ENCODE measurements around the gene OLFM1.
"Not testable (repeated sequence)": the region's sequence is repeated elsewhere in the genome, so short reads cannot be mapped to it uniquely, and the experiment has no call there.

The OLFM1 gene

DNA sequence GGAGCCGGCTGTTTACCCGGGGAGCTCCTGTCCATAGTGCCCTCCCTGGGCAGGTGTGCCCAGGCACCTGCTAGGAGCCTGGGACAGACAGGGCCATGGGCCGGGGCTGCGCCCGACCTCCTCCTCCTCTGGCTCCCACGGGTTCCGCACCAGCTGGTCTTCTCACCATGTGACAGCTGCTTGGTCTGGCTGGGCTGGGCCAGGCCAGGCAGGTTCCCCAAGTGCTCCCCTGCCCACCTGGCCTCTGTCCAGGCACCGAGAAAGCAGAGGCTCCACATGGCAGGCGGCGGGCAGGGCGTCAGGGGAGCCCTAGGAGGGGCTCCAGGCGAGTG is 60.0 kb downstream of the OLFM1 start:
- H3K27me3 ChIP-seq (ENCODE audit: insufficient read depth, poor library complexity, severe bottlenecking), result no peaks in the 10 kb centered on the region

DNA sequence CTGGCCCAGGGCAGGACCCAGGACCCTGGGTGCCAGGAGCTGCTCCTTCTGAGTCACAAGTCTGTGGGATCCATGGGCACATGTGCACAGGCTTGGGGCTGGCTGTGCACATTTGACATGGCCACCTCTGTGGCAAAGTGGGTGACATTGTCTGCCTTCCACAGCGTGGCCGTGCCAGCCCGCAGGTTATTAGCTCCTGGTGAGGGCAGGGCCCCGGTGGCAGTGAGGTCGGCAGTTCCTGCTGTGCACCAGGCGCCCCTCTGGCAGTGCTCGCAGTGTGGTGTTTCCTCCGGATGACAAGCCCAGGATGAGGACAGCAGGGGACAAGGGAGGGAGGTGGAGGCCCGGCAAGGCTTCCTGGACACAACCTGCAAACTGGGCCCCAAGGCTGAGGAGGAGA is 60.5 kb downstream of the OLFM1 start:
- no peak overlapping the region for H3K4me3 ChIP-seq (replicated peaks; ENCODE audit: insufficient read depth, low read length)
- no peak overlapping the region for H3K27ac ChIP-seq (replicated peaks)
- TF ChIP-seq SPI1 (IDR thresholded peaks at IDR 0.05; ENCODE audit: borderline replicate concordance, low read depth) (no peak), POLR2AphosphoS5 (IDR thresholded peaks at IDR 0.05; ENCODE audit: low read depth) (no peak)
- no peaks in the 10 kb centered on the region for H3K27me3 ChIP-seq (ENCODE audit: insufficient read depth, poor library complexity, severe bottlenecking)
- no peak for DNase-seq (ENCODE audit: low read depth in 1 of 2, low spot score in 1 of 2)

More for the DNA sequence above, 60.0 kb downstream of the OLFM1 start:
- H3K27ac ChIP-seq (replicated peaks), result no peak overlapping the region
- no peak overlapping the region for H3K4me3 ChIP-seq (replicated peaks; ENCODE audit: insufficient read depth, low read length)
- TF ChIP-seq GABPA (IDR thresholded peaks at IDR 0.05; ENCODE audit: low read depth) (no peak), POLR2AphosphoS5 (IDR thresholded peaks at IDR 0.05; ENCODE audit: low read depth) (no peak), SPI1 (IDR thresholded peaks at IDR 0.05; ENCODE audit: borderline replicate concordance, low read depth) (no peak)
- TF ChIP-seq, protein P1, sequence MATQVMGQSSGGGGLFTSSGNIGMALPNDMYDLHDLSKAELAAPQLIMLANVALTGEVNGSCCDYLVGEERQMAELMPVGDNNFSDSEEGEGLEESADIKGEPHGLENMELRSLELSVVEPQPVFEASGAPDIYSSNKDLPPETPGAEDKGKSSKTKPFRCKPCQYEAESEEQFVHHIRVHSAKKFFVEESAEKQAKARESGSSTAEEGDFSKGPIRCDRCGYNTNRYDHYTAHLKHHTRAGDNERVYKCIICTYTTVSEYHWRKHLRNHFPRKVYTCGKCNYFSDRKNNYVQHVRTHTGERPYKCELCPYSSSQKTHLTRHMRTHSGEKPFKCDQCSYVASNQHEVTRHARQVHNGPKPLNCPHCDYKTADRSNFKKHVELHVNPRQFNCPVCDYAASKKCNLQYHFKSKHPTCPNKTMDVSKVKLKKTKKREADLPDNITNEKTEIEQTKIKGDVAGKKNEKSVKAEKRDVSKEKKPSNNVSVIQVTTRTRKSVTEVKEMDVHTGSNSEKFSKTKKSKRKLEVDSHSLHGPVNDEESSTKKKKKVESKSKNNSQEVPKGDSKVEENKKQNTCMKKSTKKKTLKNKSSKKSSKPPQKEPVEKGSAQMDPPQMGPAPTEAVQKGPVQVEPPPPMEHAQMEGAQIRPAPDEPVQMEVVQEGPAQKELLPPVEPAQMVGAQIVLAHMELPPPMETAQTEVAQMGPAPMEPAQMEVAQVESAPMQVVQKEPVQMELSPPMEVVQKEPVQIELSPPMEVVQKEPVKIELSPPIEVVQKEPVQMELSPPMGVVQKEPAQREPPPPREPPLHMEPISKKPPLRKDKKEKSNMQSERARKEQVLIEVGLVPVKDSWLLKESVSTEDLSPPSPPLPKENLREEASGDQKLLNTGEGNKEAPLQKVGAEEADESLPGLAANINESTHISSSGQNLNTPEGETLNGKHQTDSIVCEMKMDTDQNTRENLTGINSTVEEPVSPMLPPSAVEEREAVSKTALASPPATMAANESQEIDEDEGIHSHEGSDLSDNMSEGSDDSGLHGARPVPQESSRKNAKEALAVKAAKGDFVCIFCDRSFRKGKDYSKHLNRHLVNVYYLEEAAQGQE (IDR thresholded peaks at IDR 0.05; ENCODE audit: insufficient replicate concordance, low read depth), result no peak
- TF ChIP-seq, protein P2, sequence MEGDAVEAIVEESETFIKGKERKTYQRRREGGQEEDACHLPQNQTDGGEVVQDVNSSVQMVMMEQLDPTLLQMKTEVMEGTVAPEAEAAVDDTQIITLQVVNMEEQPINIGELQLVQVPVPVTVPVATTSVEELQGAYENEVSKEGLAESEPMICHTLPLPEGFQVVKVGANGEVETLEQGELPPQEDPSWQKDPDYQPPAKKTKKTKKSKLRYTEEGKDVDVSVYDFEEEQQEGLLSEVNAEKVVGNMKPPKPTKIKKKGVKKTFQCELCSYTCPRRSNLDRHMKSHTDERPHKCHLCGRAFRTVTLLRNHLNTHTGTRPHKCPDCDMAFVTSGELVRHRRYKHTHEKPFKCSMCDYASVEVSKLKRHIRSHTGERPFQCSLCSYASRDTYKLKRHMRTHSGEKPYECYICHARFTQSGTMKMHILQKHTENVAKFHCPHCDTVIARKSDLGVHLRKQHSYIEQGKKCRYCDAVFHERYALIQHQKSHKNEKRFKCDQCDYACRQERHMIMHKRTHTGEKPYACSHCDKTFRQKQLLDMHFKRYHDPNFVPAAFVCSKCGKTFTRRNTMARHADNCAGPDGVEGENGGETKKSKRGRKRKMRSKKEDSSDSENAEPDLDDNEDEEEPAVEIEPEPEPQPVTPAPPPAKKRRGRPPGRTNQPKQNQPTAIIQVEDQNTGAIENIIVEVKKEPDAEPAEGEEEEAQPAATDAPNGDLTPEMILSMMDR (IDR thresholded peaks at IDR 0.05; ENCODE audit: insufficient read depth, low read length), result no peak
- no peak for DNase-seq (ENCODE audit: low read depth in 1 of 2, low spot score in 1 of 2)

DNA sequence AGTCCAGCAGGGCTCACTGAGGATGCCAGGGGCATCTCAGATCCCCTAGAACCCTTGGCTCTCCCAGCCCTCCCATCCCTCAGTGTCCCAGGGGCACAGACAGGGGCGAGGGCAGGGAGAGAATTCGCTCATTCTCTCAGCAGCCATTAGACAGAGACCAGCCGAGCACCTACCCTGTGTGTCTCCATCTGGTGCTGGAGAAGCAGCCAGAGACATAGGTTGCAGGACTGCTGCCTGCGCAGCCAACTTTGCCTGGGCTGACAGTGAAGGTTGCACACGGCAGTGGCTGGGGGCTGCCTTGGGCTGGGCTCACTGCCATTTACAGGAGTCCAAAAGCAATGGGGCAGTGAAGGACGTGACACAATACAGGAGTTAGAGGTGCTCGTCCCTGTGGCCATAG is 60.9 kb downstream of the OLFM1 start:
- TF ChIP-seq SPI1 (IDR thresholded peaks at IDR 0.05; ENCODE audit: borderline replicate concordance, low read depth) (no peak), POLR2AphosphoS5 (IDR thresholded peaks at IDR 0.05; ENCODE audit: low read depth) (no peak)
- TF ChIP-seq, protein P2 (IDR thresholded peaks at IDR 0.05; ENCODE audit: insufficient read depth, low read length), result no peak
- Histone ChIP-seq H3K4me3 (replicated peaks; ENCODE audit: insufficient read depth, low read length) (no peak overlapping the region), H3K27ac (replicated peaks) (no peak overlapping the region), H3K27me3 (ENCODE audit: insufficient read depth, poor library complexity, severe bottlenecking) (no peaks in the 10 kb centered on the region)
- DNase-seq (ENCODE audit: low read depth in 1 of 2, low spot score in 1 of 2), result no peak

DNA sequence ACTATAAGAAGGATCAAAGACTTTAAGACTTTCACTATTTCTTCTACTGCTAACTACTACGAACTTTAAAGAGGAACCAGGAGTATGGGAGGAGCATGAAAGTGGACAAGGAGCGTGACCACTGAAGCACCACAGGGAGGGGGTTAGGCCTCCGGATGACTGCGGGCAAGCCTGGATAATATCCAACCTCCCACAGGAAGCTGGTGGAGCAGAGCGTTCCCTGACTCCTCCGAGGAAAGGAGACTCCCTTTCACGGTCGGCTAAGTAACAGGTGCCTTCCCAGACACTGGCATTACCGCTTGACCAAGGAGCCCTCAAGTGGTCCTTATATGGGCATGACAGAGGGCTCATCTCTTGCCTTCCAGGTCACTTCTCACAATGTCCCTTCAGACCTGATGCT is 62.4 kb downstream of the OLFM1 start:
- H3K27ac ChIP-seq (replicated peaks); H3K27me3 ChIP-seq (ENCODE audit: insufficient read depth, poor library complexity, severe bottlenecking); H3K4me3 ChIP-seq (replicated peaks; ENCODE audit: insufficient read depth, low read length); DNase-seq (ENCODE audit: low read depth in 1 of 2, low spot score in 1 of 2): not testable (repeated sequence)

DNA sequence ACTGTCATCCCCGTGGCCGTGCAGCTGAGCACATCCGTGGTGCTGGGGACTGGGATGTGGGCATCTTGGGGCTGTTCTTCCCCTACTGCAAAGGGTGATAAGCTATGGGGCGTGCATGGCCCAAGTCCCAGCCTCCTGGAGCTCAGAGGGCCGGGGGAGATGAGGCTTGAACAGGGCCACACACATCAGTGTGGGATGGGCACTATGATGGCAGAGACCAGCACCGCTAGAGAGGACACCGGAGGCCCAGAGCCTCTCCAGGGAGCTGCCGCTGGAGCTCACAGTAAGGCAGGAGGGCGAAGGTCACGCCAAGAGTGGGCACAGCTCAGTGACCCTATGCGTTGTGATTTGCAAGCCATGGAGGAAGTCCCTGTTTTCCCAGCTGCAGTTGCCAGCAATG is 63.5 kb downstream of the OLFM1 start:
- no peak for DNase-seq (ENCODE audit: low read depth in 1 of 2, low spot score in 1 of 2)
- TF ChIP-seq GABPA (IDR thresholded peaks at IDR 0.05; ENCODE audit: low read depth) (no peak), SPI1 (IDR thresholded peaks at IDR 0.05; ENCODE audit: borderline replicate concordance, low read depth) (no peak), POLR2AphosphoS5 (IDR thresholded peaks at IDR 0.05; ENCODE audit: low read depth) (no peak)
- TF ChIP-seq, protein P2 (IDR thresholded peaks at IDR 0.05; ENCODE audit: insufficient read depth, low read length), result no peak
- TF ChIP-seq, protein P1 (IDR thresholded peaks at IDR 0.05; ENCODE audit: insufficient replicate concordance, low read depth), result no peak
- H3K27ac ChIP-seq (replicated peaks), result no peak overlapping the region
- no peak overlapping the region for H3K4me3 ChIP-seq (replicated peaks; ENCODE audit: insufficient read depth, low read length)
- no peaks in the 10 kb centered on the region for H3K27me3 ChIP-seq (ENCODE audit: insufficient read depth, poor library complexity, severe bottlenecking)

Measured in HL-60 (cell line).